HepG2 (cell line): Measurements from ENCODE around the gene PRSS27. TPM values are rescaled to one million over a fixed set of nuclear protein-coding genes. Genes with fewer than 3 reads are reported as not detected.

Experiments
- ATAC-seq: fragments of 200-7000 bp; cut with Tn5 transposase; 3 replicates; pipeline ENCODE4 v1.9.1; 2020; ENCODE audit warnings: mild to moderate bottlenecking, moderate library complexity
- BruUV-seq: library from RNA; stranded (reverse); fragments of 400-500 nt; replicated peaks from 2 replicates; lab custom pipeline; 2021; lab: Mats Ljungman, UMichigan
- CTCF ChIA-PET: fragments of 300-600 bp; formaldehyde crosslinking; extraction: SDS; loops from one replicate; lab custom pipeline; 2021; ENCODE audit warnings: low total read pairs, inconsistent platforms, low intra/inter-chr PET ratio; lab: Yijun Ruan, JAX
- POLR2A ChIA-PET: fragments of 350-600 bp; sonication (Branson Sonifier 250); formaldehyde crosslinking; loops from one replicate; lab custom pipeline; 2020; ENCODE audit warnings: antibody characterized with exemption, inconsistent platforms; lab: Yijun Ruan, JAX
- DNase-seq: peaks from one replicate; pipeline ENCODE4 v3.0.0-alpha.2; 2015; ENCODE audit warnings: low spot score
- FAIRE-seq: peaks from 3 replicates; lab custom pipeline; 2011; peaks lifted over from hg19 to GRCh38; lab: Jason Lieb, UNC
- H2AFZ ChIP-seq: one replicate; pipeline ENCODE4 v1.6.1; 2011; ENCODE audit warnings: low read length, inconsistent platforms
- H3K27ac ChIP-seq: fragments of 300-600 bp; 3 replicates; pipeline ENCODE4 v1.8.0; 2011; ENCODE audit warnings: mixed run types, mild to moderate bottlenecking, mixed read lengths, low read length, inconsistent platforms; ENCODE audit not compliant: insufficient read depth; ENCODE audit errors: extremely low read length
- H3K27me3 ChIP-seq, 2 experiments: fragments of 200-600 bp in 1 of 2; 2 replicates in 1 of 2; 3 replicates in 1 of 2; pipeline versions ENCODE4 v1.6.0 to v1.8.0; 2011; ENCODE audit warnings: low read length in 2 of 2, mild to moderate bottlenecking in 2 of 2, moderate library complexity in 2 of 2, inconsistent platforms in 1 of 2; ENCODE audit not compliant: insufficient read depth in 2 of 2, control insufficient read depth in 1 of 2
- H3K36me3 ChIP-seq, 2 experiments: fragments of 200-600 bp in 1 of 2; replicated peaks in 1 of 2; 2 replicates in 1 of 2; 3 replicates in 1 of 2; pipeline versions ENCODE4 v1.5.1 to v1.8.0; 2011; ENCODE audit warnings: low read length in 2 of 2, inconsistent platforms in 1 of 2; ENCODE audit not compliant: insufficient read depth in 2 of 2, control insufficient read depth in 1 of 2
- H3K4me1 ChIP-seq: 2 replicates; pipeline ENCODE4 v1.5.1; 2012; ENCODE audit warnings: low read length, inconsistent platforms; ENCODE audit not compliant: insufficient read depth
- H3K4me2 ChIP-seq: 2 replicates; pipeline ENCODE4 v1.6.0; 2011; ENCODE audit warnings: low read depth, low read length, inconsistent platforms
- H3K4me3 ChIP-seq, 3 experiments: fragments of 200-600 bp in 1 of 3; sonication (generic), shearing (Covaris generic) in 1 of 3; replicated peaks in 1 of 3; 2 replicates each; pipeline ENCODE4 v1.5.1; 2011 to 2016; ENCODE audit warnings: low read length in 3 of 3, inconsistent platforms in 2 of 3, low read depth in 2 of 3, mild to moderate bottlenecking in 2 of 3, control low read depth in 1 of 3, mixed read lengths in 1 of 3; ENCODE audit not compliant: insufficient read depth in 1 of 3
- H3K79me2 ChIP-seq: one replicate; pipeline ENCODE4 v1.6.1; 2011; ENCODE audit warnings: low read length, inconsistent platforms; ENCODE audit not compliant: insufficient read depth
- H3K9ac ChIP-seq: 2 replicates; pipeline ENCODE4 v1.6.0; 2011; ENCODE audit warnings: mild to moderate bottlenecking, low read depth, low read length, inconsistent platforms; ENCODE audit not compliant: insufficient read depth
- H3K9me3 ChIP-seq: 2 replicates; pipeline ENCODE4 v1.5.1; 2012; ENCODE audit warnings: mild to moderate bottlenecking, low read length
- H4K20me1 ChIP-seq: 2 replicates; pipeline ENCODE4 v1.6.0; 2011; ENCODE audit warnings: inconsistent platforms, mild to moderate bottlenecking, low read length, moderate library complexity; ENCODE audit not compliant: insufficient read depth
- ELF1 ChIP-seq: sonication (generic); formaldehyde crosslinking; IDR thresholded peaks from 2 replicates; pipeline ENCODE4 v1.4.0; 2020; ENCODE audit warnings: missing genetic modification reagents
- FOXJ3 ChIP-seq: sonication (generic); formaldehyde crosslinking; IDR thresholded peaks from 2 replicates; pipeline ENCODE4 v1.4.0; 2020; ENCODE audit warnings: missing genetic modification reagents, mild to moderate bottlenecking, borderline replicate concordance
- GATAD2A ChIP-seq: IDR thresholded peaks from 2 replicates; pipeline ENCODE4 v1.6.1; 2016
- HINFP ChIP-seq: sonication (generic); formaldehyde crosslinking; IDR thresholded peaks from 2 replicates; pipeline ENCODE4 v1.4.0; 2020; ENCODE audit warnings: low read depth, mild to moderate bottlenecking, missing genetic modification reagents
- KDM2A ChIP-seq: sonication (generic); formaldehyde crosslinking; IDR thresholded peaks from 2 replicates; pipeline ENCODE4 v1.4.0; 2020; ENCODE audit warnings: low read depth, missing genetic modification reagents, borderline replicate concordance
- REST ChIP-seq, 2 experiments: IDR thresholded peaks; 2 replicates each; pipeline ENCODE4 v1.6.1; 2011 to 2012; ENCODE audit warnings: low read length in 2 of 2, borderline replicate concordance in 1 of 2, low read depth in 1 of 2, mild to moderate bottlenecking in 1 of 2, moderate library complexity in 1 of 2
- SRSF4 ChIP-seq: fragments of 200-400 bp; formaldehyde crosslinking; IDR thresholded peaks from one replicate; pipeline ENCODE4 v1.6.1; 2018; ENCODE audit warnings: mild to moderate bottlenecking, low read depth, low read length, moderate library complexity; ENCODE audit not compliant: poor library complexity, severe bottlenecking
- TCF7 ChIP-seq: sonication (generic); IDR thresholded peaks from 2 replicates; pipeline ENCODE4 v1.6.1; 2016; ENCODE audit warnings: antibody characterized with exemption, low read depth
- YY1 ChIP-seq: IDR thresholded peaks from 2 replicates; pipeline ENCODE4 v1.6.1; 2011; ENCODE audit warnings: low read length, low read depth, moderate library complexity, mild to moderate bottlenecking; ENCODE audit not compliant: insufficient read depth, insufficient replicate concordance
- ZBTB49 ChIP-seq: sonication (generic); formaldehyde crosslinking; IDR thresholded peaks from 2 replicates; pipeline ENCODE4 v1.4.0; 2020; ENCODE audit warnings: missing genetic modification reagents, borderline replicate concordance
- ZFP36L1 ChIP-seq: sonication (generic); formaldehyde crosslinking; IDR thresholded peaks from 2 replicates; pipeline ENCODE4 v1.8.0; 2022; ENCODE audit warnings: mild to moderate bottlenecking, missing genetic modification reagents, moderate library complexity
- ZFYVE20 ChIP-seq: sonication (generic); formaldehyde crosslinking; IDR thresholded peaks from 2 replicates; pipeline ENCODE4 v1.8.0; 2023; ENCODE audit warnings: low read depth, mild to moderate bottlenecking, moderate library complexity, missing genetic modification reagents, borderline replicate concordance
- ZNF207 ChIP-seq: fragments of 450-650 bp; IDR thresholded peaks from 2 replicates; pipeline ENCODE4 v1.6.1; 2016; ENCODE audit warnings: antibody characterized with exemption, borderline replicate concordance
- ZNF572 ChIP-seq: sonication (generic); formaldehyde crosslinking; IDR thresholded peaks from 2 replicates; pipeline ENCODE4 v1.5.1; 2020; ENCODE audit warnings: mild to moderate bottlenecking, missing genetic modification reagents
- ZNF883 ChIP-seq: sonication (generic); formaldehyde crosslinking; IDR thresholded peaks from 2 replicates; pipeline ENCODE4 v1.5.1; 2020; ENCODE audit warnings: mild to moderate bottlenecking, missing genetic modification reagents; ENCODE audit errors: not compliant biosample characterization
- ZSCAN5A ChIP-seq: sonication (generic); formaldehyde crosslinking; IDR thresholded peaks from 2 replicates; pipeline ENCODE4 v1.8.0; 2022; ENCODE audit warnings: mild to moderate bottlenecking, missing genetic modification reagents, borderline replicate concordance
- WGBS: methylation state at CpG from one replicate; pipeline ENCODE4 v1.1.6; 2017; ENCODE audit warnings: low lambda C conversion rate; 5-methylcytosine and 5-hydroxymethylcytosine counted together
- in situ Hi-C: cut with HindIII; loops from 2 replicates; pipeline ENCODE4 v1.10.0; 2017; ENCODE audit warnings: low pct_unique_long_range_greater_than_20kb; ENCODE audit not compliant: extremely low pct_ligation_motif_present
- intact Hi-C: fragments of 100-400 bp; cut with micrococcal nuclease; formaldehyde crosslinking; loops from one replicate; pipeline ENCODE4 v1.10.0; 2022; ENCODE audit not compliant: unreplicated experiment
- polyA plus RNA-seq, 8 experiments: library from polyadenylated mRNA; depleted of rRNA in 3 of 8; stranded (reverse) in 7 of 8; unstranded in 1 of 8; fragments of >200 nt; fragmentation: Illumina TruSeq in 4 of 8; extraction: Trizol in 4 of 8; gene quantifications; 2 replicates each; pipeline versions ENCODE4 v1.2.1 to v1.2.3, GENCODE V29; 2011 to 2016; ENCODE audit warnings: low read depth in 4 of 8, missing spikeins in 1 of 8, mixed read lengths in 1 of 8; ENCODE audit not compliant: insufficient read depth in 1 of 8
- total RNA-seq, 5 experiments: library from RNA; depleted of rRNA; stranded (reverse); fragments of >200 nt; fragmentation: Illumina TruSeq; extraction: Trizol; gene quantifications; 2 replicates each; pipeline ENCODE4 v1.2.3, GENCODE V29; 2016; ENCODE audit warnings: low read depth in 1 of 5

Gene PRSS27
- total and polyA plus RNA-seq, 2 of the 13 experiments (the other 11 are each of a cell fraction or from before 2014, with no cell fraction given), result 0.20 to 0.73 TPM

GRCh38 chr16:2715519-2715918 is 4.5 kb downstream of the PRSS27 start:
- ATAC-seq (no peak), FAIRE-seq (no peak), DNase-seq (no peak)
- Histone ChIP-seq H2AFZ (no peak overlapping the region), H3K4me2 (no peak overlapping the region), H3K27ac (no peak overlapping the region), H3K9ac (no peak overlapping the region), H3K27me3 (peaks cover 7 to 36% of the 10 kb centered on the region in 2 experiments), H4K20me1 (no peaks in the 10 kb centered on the region), H3K79me2 (no peaks in the 10 kb centered on the region), H3K4me1 (peaks cover 18% of the 10 kb centered on the region), H3K4me3 (no peak overlapping the region), H3K36me3 (no peaks in the 10 kb centered on the region), H3K9me3 (no peaks in the 10 kb centered on the region)
- no TSS peak for BruUV-seq
- intact Hi-C loops (no loop called here), in situ Hi-C loops (no loop called here)
- ChIA-PET POLR2A (no interaction called here), CTCF (no interaction called here)
- WGBS, result 43% methylated on average over 7 of the region's 33 CpGs
- TF ChIP-seq SRSF4, result no peak
- TF ChIP-seq GATAD2A, result no peak
- TF ChIP-seq FOXJ3 (CRISPR knock-in tag), result no peak
- TF ChIP-seq ZNF883, result no peak
- no peak for TF ChIP-seq ZFYVE20 (CRISPR knock-in tag)
- TF ChIP-seq HINFP (CRISPR knock-in tag), result no peak
- TF ChIP-seq YY1, result no peak
- no peak for TF ChIP-seq ZNF207
- no peak for TF ChIP-seq ZNF572 (CRISPR knock-in tag)
- TF ChIP-seq ZBTB49 (CRISPR knock-in tag), result no peak
- TF ChIP-seq ZFP36L1 (CRISPR knock-in tag), result no peak
- TF ChIP-seq ELF1 (CRISPR knock-in tag), result no peak
- no peak for TF ChIP-seq TCF7
- TF ChIP-seq ZSCAN5A (CRISPR knock-in tag), result no peak
- TF ChIP-seq REST (IDR thresholded peaks at IDR 0.05; ENCODE audit: borderline replicate concordance in 1 of 2, low read depth in 1 of 2, low read length in 2 of 2), result peak; percentile 94 to 95
- TF ChIP-seq KDM2A (CRISPR knock-in tag), result peak; percentile 54; the same call in 1 of the 2 replicates
